22Rv1 (cell line): ENCODE measurements around the gene SFXN2.

Experiments
- CTCF ChIP-seq: fragments of 450-650 bp; IDR thresholded peaks from 2 replicates; pipeline ENCODE4 v1.5.1; 2017; ENCODE audit warnings: mild to moderate bottlenecking
- ZFX ChIP-seq: fragments of 450-650 bp; IDR thresholded peaks from 2 replicates; pipeline ENCODE4 v1.6.1; 2017; ENCODE audit warnings: antibody characterized with exemption, borderline replicate concordance

GRCh38 chr10:102682981-102683380, 31.5 kb upstream of the SFXN2 start:
- TF ChIP-seq CTCF (no peak), ZFX (no peak)
